ENCODE data around the gene RXFP3.
"Not testable (repeated sequence)": the region's sequence is repeated elsewhere in the genome, so short reads cannot be mapped to it uniquely, and the experiment has no call there.

The RXFP3 gene

GRCh38 chr5:33914844-33915243, 21.3 kb upstream of the RXFP3 start:
- not testable (repeated sequence) for H3K36me3 ChIP-seq (replicated peaks in 1 of 2; ENCODE audit: control insufficient read depth in 2 of 2, insufficient read depth in 2 of 2, low read length in 2 of 2); H2BK5ac ChIP-seq (ENCODE audit: low read length); H3K79me1 ChIP-seq (ENCODE audit: low read depth, low read length); H3K18ac ChIP-seq (ENCODE audit: low read length); H3K27ac ChIP-seq (replicated peaks; ENCODE audit: low read length); H3K4me1 ChIP-seq (ENCODE audit: control insufficient read depth in 2 of 2, insufficient read depth in 1 of 2, low read depth in 1 of 2, low read length in 2 of 2); H3K14ac ChIP-seq (ENCODE audit: low read length); H4K91ac ChIP-seq (ENCODE audit: low read depth, low read length, poor library complexity); H3K4me2 ChIP-seq (ENCODE audit: insufficient read depth, low read length, poor library complexity, severe bottlenecking); H3K9me3 ChIP-seq (replicated peaks in 1 of 2; ENCODE audit: control insufficient read depth in 2 of 2, insufficient read depth in 1 of 2, low read depth in 1 of 2, low read length in 2 of 2); H3K4ac ChIP-seq (ENCODE audit: low read length); H3K23ac ChIP-seq (ENCODE audit: low read depth, low read length, poor library complexity); H3K4me3 ChIP-seq (ENCODE audit: low read length in 2 of 2); H3K9ac ChIP-seq (ENCODE audit: low read depth, low read length, poor library complexity); H2BK12ac ChIP-seq (ENCODE audit: low read length); H2AK5ac ChIP-seq (ENCODE audit: low read depth, low read length); H2AFZ ChIP-seq (ENCODE audit: low read length); H4K8ac ChIP-seq (ENCODE audit: low read depth, low read length); DNase-seq (ENCODE audit: low spot score); H3K27me3 ChIP-seq (ENCODE audit: control insufficient read depth in 3 of 3, insufficient read depth in 3 of 3, low read depth in 1 of 3, low read length in 3 of 3); H2BK120ac ChIP-seq (ENCODE audit: low read depth, low read length); H2BK15ac ChIP-seq (ENCODE audit: low read length)
- WGBS, 2 donors (ENCODE audit: extremely low coverage in 2 of 2, insufficient read length in 2 of 2, insufficient replicate concordance in 1 of 2) = no CpG with 5 or more reads among the region's 3 CpGs

- Histone ChIP-seq H3K23ac (ENCODE audit: low read depth, low read length, poor library complexity) (no peak overlapping the region), H3K36me3 (replicated peaks in 1 of 2; ENCODE audit: control insufficient read depth in 2 of 2, insufficient read depth in 2 of 2, low read length in 2 of 2) (no peaks in the 10 kb centered on the region), H3K14ac (ENCODE audit: low read length) (no peak overlapping the region), H4K91ac (ENCODE audit: low read depth, low read length, poor library complexity) (no peak overlapping the region), H3K79me1 (ENCODE audit: low read depth, low read length) (no peaks in the 10 kb centered on the region), H3K27ac (replicated peaks; ENCODE audit: low read length) (no peak overlapping the region), H2BK120ac (ENCODE audit: low read depth, low read length) (no peak overlapping the region), H3K27me3 (ENCODE audit: control insufficient read depth in 3 of 3, insufficient read depth in 3 of 3, low read depth in 1 of 3, low read length in 3 of 3) (peaks cover 0 to 38% (median 0%) of the 10 kb centered on the region in 3 experiments), H3K4me3 (ENCODE audit: low read length in 2 of 2) (no peak overlapping the region), H2BK15ac (ENCODE audit: low read length) (no peak overlapping the region), H3K4ac (ENCODE audit: low read length) (no peak overlapping the region), H2AFZ (ENCODE audit: low read length) (no peak overlapping the region), H2AK5ac (ENCODE audit: low read depth, low read length) (no peak overlapping the region), H2BK5ac (ENCODE audit: low read length) (no peak overlapping the region), H3K4me1 (ENCODE audit: control insufficient read depth in 2 of 2, insufficient read depth in 1 of 2, low read depth in 1 of 2, low read length in 2 of 2) (no peaks in the 10 kb centered on the region), H4K8ac (ENCODE audit: low read depth, low read length) (no peak overlapping the region), H3K9me3 (replicated peaks in 1 of 2; ENCODE audit: control insufficient read depth in 2 of 2, insufficient read depth in 1 of 2, low read depth in 1 of 2, low read length in 2 of 2) (peaks cover 0 to 3% of the 10 kb centered on the region in 2 donors), H3K9ac (ENCODE audit: low read depth, low read length, poor library complexity) (no peak overlapping the region), H3K18ac (ENCODE audit: low read length) (no peak overlapping the region), H2BK12ac (ENCODE audit: low read length) (no peak overlapping the region), H3K4me2 (ENCODE audit: insufficient read depth, low read length, poor library complexity, severe bottlenecking) (no peak overlapping the region)
- no peak for DNase-seq (ENCODE audit: low spot score)
- no CpG with 5 or more reads among the region's 1 CpG for WGBS, 2 donors (ENCODE audit: extremely low coverage in 2 of 2, insufficient read length in 2 of 2, insufficient replicate concordance in 1 of 2)
These were observed 15.2 kb upstream of the RXFP3 start for GRCh38 chr5:33921002-33921401.

GRCh38 chr5:33925278-33925677, 10.9 kb upstream of the RXFP3 start:
- no peaks in the 10 kb centered on the region for H3K36me3 ChIP-seq (replicated peaks in 1 of 2; ENCODE audit: control insufficient read depth in 2 of 2, insufficient read depth in 2 of 2, low read length in 2 of 2)
- H3K4me3 ChIP-seq (ENCODE audit: low read length in 2 of 2) = no peak overlapping the region
- H2BK5ac ChIP-seq (ENCODE audit: low read length) = no peak overlapping the region
- no peak overlapping the region for H3K27ac ChIP-seq (replicated peaks; ENCODE audit: low read length)
- H2AK5ac ChIP-seq (ENCODE audit: low read depth, low read length) = no peak overlapping the region
- H3K18ac ChIP-seq (ENCODE audit: low read length) = no peak overlapping the region
- no peak overlapping the region for H4K91ac ChIP-seq (ENCODE audit: low read depth, low read length, poor library complexity)
- no peak overlapping the region for H3K14ac ChIP-seq (ENCODE audit: low read length)
- no peaks in the 10 kb centered on the region for H3K9me3 ChIP-seq (replicated peaks in 1 of 2; ENCODE audit: control insufficient read depth in 2 of 2, insufficient read depth in 1 of 2, low read depth in 1 of 2, low read length in 2 of 2)
- no peak for DNase-seq (ENCODE audit: low spot score)
- no peak overlapping the region for H2BK15ac ChIP-seq (ENCODE audit: low read length)
- H2AFZ ChIP-seq (ENCODE audit: low read length) = no peak overlapping the region
- H3K9ac ChIP-seq (ENCODE audit: low read depth, low read length, poor library complexity) = no peak overlapping the region
- peaks cover 0 to 38% (median 0%) of the 10 kb centered on the region in 3 experiments for H3K27me3 ChIP-seq (ENCODE audit: control insufficient read depth in 3 of 3, insufficient read depth in 3 of 3, low read depth in 1 of 3, low read length in 3 of 3)
- H3K4me2 ChIP-seq (ENCODE audit: insufficient read depth, low read length, poor library complexity, severe bottlenecking) = no peak overlapping the region
- no peak overlapping the region for H4K8ac ChIP-seq (ENCODE audit: low read depth, low read length)
- peaks cover 2 to 5% of the 10 kb centered on the region in 2 donors for H3K4me1 ChIP-seq (ENCODE audit: control insufficient read depth in 2 of 2, insufficient read depth in 1 of 2, low read depth in 1 of 2, low read length in 2 of 2)
- no peak overlapping the region for H2BK120ac ChIP-seq (ENCODE audit: low read depth, low read length)
- no peak overlapping the region for H3K4ac ChIP-seq (ENCODE audit: low read length)
- no peak overlapping the region for H2BK12ac ChIP-seq (ENCODE audit: low read length)
- no peaks in the 10 kb centered on the region for H3K79me1 ChIP-seq (ENCODE audit: low read depth, low read length)
- no peak overlapping the region for H3K23ac ChIP-seq (ENCODE audit: low read depth, low read length, poor library complexity)

- Histone ChIP-seq H3K4me3 (ENCODE audit: low read length in 2 of 2) (no peak overlapping the region), H3K4ac (ENCODE audit: low read length) (no peak overlapping the region), H2BK15ac (ENCODE audit: low read length) (no peak overlapping the region), H3K27me3 (ENCODE audit: control insufficient read depth in 3 of 3, insufficient read depth in 3 of 3, low read depth in 1 of 3, low read length in 3 of 3) (peaks cover 0 to 25% (median 0%) of the 10 kb centered on the region in 3 experiments), H3K36me3 (replicated peaks in 1 of 2; ENCODE audit: control insufficient read depth in 2 of 2, insufficient read depth in 2 of 2, low read length in 2 of 2) (no peaks in the 10 kb centered on the region), H3K27ac (replicated peaks; ENCODE audit: low read length) (no peak overlapping the region), H3K79me1 (ENCODE audit: low read depth, low read length) (no peaks in the 10 kb centered on the region), H2BK120ac (ENCODE audit: low read depth, low read length) (no peak overlapping the region), H2BK5ac (ENCODE audit: low read length) (no peak overlapping the region), H2BK12ac (ENCODE audit: low read length) (no peak overlapping the region), H2AFZ (ENCODE audit: low read length) (no peak overlapping the region), H4K8ac (ENCODE audit: low read depth, low read length) (no peak overlapping the region), H3K14ac (ENCODE audit: low read length) (no peak overlapping the region), H3K4me2 (ENCODE audit: insufficient read depth, low read length, poor library complexity, severe bottlenecking) (no peak overlapping the region), H3K9me3 (replicated peaks in 1 of 2; ENCODE audit: control insufficient read depth in 2 of 2, insufficient read depth in 1 of 2, low read depth in 1 of 2, low read length in 2 of 2) (no peaks in the 10 kb centered on the region), H3K23ac (ENCODE audit: low read depth, low read length, poor library complexity) (no peak overlapping the region), H3K9ac (ENCODE audit: low read depth, low read length, poor library complexity) (no peak overlapping the region), H2AK5ac (ENCODE audit: low read depth, low read length) (no peak overlapping the region), H4K91ac (ENCODE audit: low read depth, low read length, poor library complexity) (no peak overlapping the region), H3K18ac (ENCODE audit: low read length) (no peak overlapping the region), H3K4me1 (ENCODE audit: control insufficient read depth in 2 of 2, insufficient read depth in 1 of 2, low read depth in 1 of 2, low read length in 2 of 2) (peaks cover 2 to 5% of the 10 kb centered on the region in 2 donors)
- WGBS, 2 donors (ENCODE audit: extremely low coverage in 2 of 2, insufficient read length in 2 of 2, insufficient replicate concordance in 1 of 2) = no CpG with 5 or more reads among the region's 4 CpGs
- no peak for DNase-seq (ENCODE audit: low spot score)
These were observed 8.5 kb upstream of the RXFP3 start for GRCh38 chr5:33927685-33928084.

Measured in neuronal stem cell (in vitro differentiated cells).